ENCODE data around the gene RHNO1.

DNA sequence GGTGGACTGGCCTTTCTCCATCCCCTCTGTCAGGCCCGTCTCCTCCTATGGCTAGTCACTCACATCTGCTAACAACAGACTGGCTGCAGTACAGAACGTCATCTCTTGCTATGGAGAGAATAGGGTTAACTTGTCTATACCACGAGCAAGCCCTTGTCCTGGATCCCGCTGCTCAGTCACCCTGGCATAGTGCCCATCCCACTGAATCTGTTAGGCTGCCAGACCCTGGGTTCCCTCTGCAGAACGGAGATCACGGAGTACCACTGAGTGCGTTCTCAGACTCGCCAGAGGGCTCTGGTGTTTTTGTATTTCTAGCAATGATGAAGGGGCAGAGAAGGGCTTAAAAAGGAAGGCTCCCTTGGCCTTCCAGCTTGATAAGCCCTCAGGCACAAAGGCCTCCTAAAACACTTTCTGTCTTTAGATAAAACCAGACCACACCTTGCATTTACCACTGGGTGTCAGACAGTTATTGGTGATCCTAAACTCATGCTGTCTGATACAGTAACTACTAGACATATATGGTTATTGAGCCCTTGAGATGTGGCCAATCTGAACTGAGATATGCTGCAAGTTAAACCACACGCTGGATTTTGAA lies 35.9 kb upstream of the RHNO1 start:
- TF ChIP-seq, protein P1, sequence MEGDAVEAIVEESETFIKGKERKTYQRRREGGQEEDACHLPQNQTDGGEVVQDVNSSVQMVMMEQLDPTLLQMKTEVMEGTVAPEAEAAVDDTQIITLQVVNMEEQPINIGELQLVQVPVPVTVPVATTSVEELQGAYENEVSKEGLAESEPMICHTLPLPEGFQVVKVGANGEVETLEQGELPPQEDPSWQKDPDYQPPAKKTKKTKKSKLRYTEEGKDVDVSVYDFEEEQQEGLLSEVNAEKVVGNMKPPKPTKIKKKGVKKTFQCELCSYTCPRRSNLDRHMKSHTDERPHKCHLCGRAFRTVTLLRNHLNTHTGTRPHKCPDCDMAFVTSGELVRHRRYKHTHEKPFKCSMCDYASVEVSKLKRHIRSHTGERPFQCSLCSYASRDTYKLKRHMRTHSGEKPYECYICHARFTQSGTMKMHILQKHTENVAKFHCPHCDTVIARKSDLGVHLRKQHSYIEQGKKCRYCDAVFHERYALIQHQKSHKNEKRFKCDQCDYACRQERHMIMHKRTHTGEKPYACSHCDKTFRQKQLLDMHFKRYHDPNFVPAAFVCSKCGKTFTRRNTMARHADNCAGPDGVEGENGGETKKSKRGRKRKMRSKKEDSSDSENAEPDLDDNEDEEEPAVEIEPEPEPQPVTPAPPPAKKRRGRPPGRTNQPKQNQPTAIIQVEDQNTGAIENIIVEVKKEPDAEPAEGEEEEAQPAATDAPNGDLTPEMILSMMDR (conservative IDR thresholded peaks at IDR 0.05; ENCODE audit: low read depth, low read length), result no peak
- TF ChIP-seq EZH2 (IDR thresholded peaks at IDR 0.05; ENCODE audit: low read length, unreplicated experiment) (no peak), EZH2phosphoT487 (IDR thresholded peaks at IDR 0.05; ENCODE audit: borderline replicate concordance, low read length) (no peak)
